K562 (cell line): ENCODE results near the gene SPSB1. TPM values are rescaled to one million over a fixed set of nuclear protein-coding genes. Genes with fewer than 3 reads are reported as not detected.

Experiments used
- AFF1 ChIP-seq, 2 experiments: fragments of 450-650 bp; IDR thresholded peaks; 2 replicates each; pipeline ENCODE4 v1.6.1; 2018; ENCODE audit warnings: mild to moderate bottlenecking in 2 of 2, low read depth in 1 of 2; ENCODE audit not compliant: partially characterized antibody in 2 of 2
- ATF6 ChIP-seq: sonication (generic); formaldehyde crosslinking; IDR thresholded peaks from 2 replicates; pipeline ENCODE4 v1.4.0; 2020; ENCODE audit warnings: mild to moderate bottlenecking, missing genetic modification reagents
- CREB1 ChIP-seq, 2 experiments: sonication (generic) in 1 of 2; formaldehyde crosslinking in 1 of 2; IDR thresholded peaks; 2 replicates each; pipeline versions ENCODE4 v1.6.1 to v1.8.0; 2012 to 2022; ENCODE audit warnings: inconsistent platforms in 1 of 2, mild to moderate bottlenecking in 1 of 2, missing genetic modification reagents in 1 of 2, moderate library complexity in 1 of 2
- HMBOX1 ChIP-seq: sonication (generic); IDR thresholded peaks from 2 replicates; pipeline ENCODE4 v1.6.1; 2016
- KDM5B ChIP-seq: fragments of 200-600 bp; sonication (generic); IDR thresholded peaks from 2 replicates; pipeline ENCODE4 v1.6.1; 2012; ENCODE audit warnings: low read depth, mild to moderate bottlenecking, moderate library complexity, low read length, control low read depth, inconsistent platforms; ENCODE audit not compliant: insufficient replicate concordance
- MEF2A ChIP-seq: IDR thresholded peaks from 2 replicates; pipeline ENCODE4 v1.6.1; 2011; ENCODE audit warnings: low read depth, mild to moderate bottlenecking, low read length, moderate library complexity; ENCODE audit not compliant: control insufficient read depth
- MEIS2 ChIP-seq: fragments of 450-650 bp; IDR thresholded peaks from 2 replicates; pipeline ENCODE4 v1.6.1; 2014; ENCODE audit warnings: mild to moderate bottlenecking; ENCODE audit not compliant: partially characterized antibody
- RUNX1 ChIP-seq: sonication (generic); IDR thresholded peaks from 2 replicates; pipeline ENCODE4 v1.6.1; 2016; ENCODE audit warnings: antibody characterized with exemption, low read depth
- SMARCE1 ChIP-seq: fragments of 450-650 bp; IDR thresholded peaks from 2 replicates; pipeline ENCODE4 v1.7.1; 2016; ENCODE audit warnings: mild to moderate bottlenecking
- TEAD2 ChIP-seq: fragments of 450-650 bp; IDR thresholded peaks from 2 replicates; pipeline ENCODE4 v1.6.1; 2016; ENCODE audit warnings: missing genetic modification characterization, control low read depth, missing compliant biosample characterization
- TSHZ1 ChIP-seq: fragments of 250-450 bp; sonication (Bioruptor Pico); IDR thresholded peaks from 2 replicates; pipeline ENCODE4 v1.4.0; 2020; ENCODE audit warnings: mild to moderate bottlenecking, moderate library complexity
- ZBTB43 ChIP-seq: sonication (generic); formaldehyde crosslinking; IDR thresholded peaks from 2 replicates; pipeline ENCODE4 v1.8.0; 2023; ENCODE audit warnings: mild to moderate bottlenecking, missing genetic modification reagents
- ZNF121 ChIP-seq: sonication (generic); formaldehyde crosslinking; conservative IDR thresholded peaks from 2 replicates; pipeline ENCODE4 v1.8.0; 2022; ENCODE audit warnings: missing genetic modification reagents
- ZNF143 ChIP-seq: sonication (generic); formaldehyde crosslinking; IDR thresholded peaks from 2 replicates; pipeline ENCODE4 v1.9.0; 2022; ENCODE audit warnings: mild to moderate bottlenecking, missing genetic modification reagents
- polyA plus RNA-seq, 8 experiments: library from polyadenylated mRNA; depleted of rRNA in 4 of 8; stranded (reverse) in 5 of 8; unstranded in 3 of 8; fragments of >200 nt; fragmentation: Nextera tagmentation in 2 of 8; fragmentation: Illumina TruSeq in 1 of 8; extraction: Ambion mirVana in 2 of 8; extraction: Trizol in 1 of 8; gene quantifications; 2 replicates each; pipeline versions ENCODE4 v1.2.1 to v1.2.3, GENCODE V29; 2011 to 2014; ENCODE audit warnings: inconsistent platforms in 1 of 8, missing spikeins in 1 of 8
- total RNA-seq, 7 experiments: library from RNA; depleted of rRNA in 6 of 7; stranded (reverse); fragments of >200 nt in 6 of 7; fragmentation: Illumina TruSeq in 2 of 7; extraction: Trizol in 2 of 7; gene quantifications; 2 replicates each; pipeline versions ENCODE4 v1.2.1 to v1.2.3, GENCODE V29; 2011 to 2021; ENCODE audit warnings: low replicate concordance in 1 of 7

Gene SPSB1
- total and polyA plus RNA-seq, 9 of the 15 experiments (the other 6 are each of a cell fraction or from before 2014, with no cell fraction given), result 0.06 to 0.35 (median 0.14) TPM; not detected in 6

GRCh38 chr1:9289711-9290485 lies 2.8 kb upstream of the SPSB1 start (continued):
- no peak for TF ChIP-seq CREB1 (IDR thresholded peaks at IDR 0.05)
- TF ChIP-seq CREB1 (CRISPR knock-in tag; IDR thresholded peaks at IDR 0.05), result no peak
- no peak for TF ChIP-seq HMBOX1
- no peak for TF ChIP-seq MEF2A
- TF ChIP-seq ATF6, result no peak
- TF ChIP-seq RUNX1, result no peak
- no peak for TF ChIP-seq AFF1 (IDR thresholded peaks at IDR 0.05; ENCODE audit: low read depth in 1 of 2, partially characterized antibody in 2 of 2)
- TF ChIP-seq SMARCE1, result no peak
- TF ChIP-seq TSHZ1 (CRISPR knock-in tag), result no peak
- no peak for TF ChIP-seq MEIS2
- TF ChIP-seq KDM5B, result no peak
- TF ChIP-seq ZNF143 (CRISPR knock-in tag), result no peak
- no peak for TF ChIP-seq ZNF121
- no peak for TF ChIP-seq TEAD2
- no peak for TF ChIP-seq ZBTB43 (CRISPR knock-in tag)
